GM12801 (cell line): Measurements from ENCODE around the gene CDH11.

Source experiments
- TF ChIP-seq, protein P1 (sequence below): IDR thresholded peaks from one replicate; pipeline ENCODE4 v1.5.1; 2011; ENCODE audit warnings: control low read depth; ENCODE audit not compliant: insufficient read length; ENCODE audit errors: extremely low read depth

The CDH11 gene

DNA sequence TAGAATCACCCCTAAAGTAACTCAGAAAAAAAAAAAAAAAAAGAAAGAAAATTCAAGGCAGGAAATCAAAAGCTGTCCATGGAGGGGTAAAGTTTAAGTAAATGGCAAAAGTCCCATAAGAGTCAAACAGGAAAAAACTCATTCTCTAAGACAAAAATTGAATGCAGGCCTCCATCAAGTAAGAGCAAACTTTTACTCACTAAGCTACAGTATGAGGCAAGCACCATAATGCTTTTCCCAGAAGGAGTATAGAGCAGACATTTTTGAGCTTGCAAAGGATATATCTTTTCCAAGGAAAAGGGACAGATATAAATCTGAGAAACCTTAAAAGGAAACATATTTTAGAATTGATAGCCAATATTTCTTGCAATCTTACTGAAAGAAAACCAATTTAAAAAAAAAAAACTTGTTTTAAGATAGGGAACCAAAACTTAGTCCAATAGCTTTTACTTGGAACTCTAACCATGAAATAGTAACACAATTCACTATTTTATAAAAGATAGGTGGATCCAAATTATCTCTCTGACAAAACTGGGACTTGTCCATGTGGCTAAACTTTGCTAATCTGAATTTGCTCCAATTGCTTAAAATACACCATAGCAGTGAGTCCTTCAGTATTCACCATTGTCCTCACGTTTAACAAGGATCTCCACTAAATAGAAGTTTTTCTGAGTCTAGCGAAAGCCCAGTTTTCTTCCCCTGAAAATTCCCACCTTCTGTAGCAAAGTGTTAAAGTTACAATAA lies 99.8 kb downstream of the CDH11 start:
- TF ChIP-seq, protein P1, sequence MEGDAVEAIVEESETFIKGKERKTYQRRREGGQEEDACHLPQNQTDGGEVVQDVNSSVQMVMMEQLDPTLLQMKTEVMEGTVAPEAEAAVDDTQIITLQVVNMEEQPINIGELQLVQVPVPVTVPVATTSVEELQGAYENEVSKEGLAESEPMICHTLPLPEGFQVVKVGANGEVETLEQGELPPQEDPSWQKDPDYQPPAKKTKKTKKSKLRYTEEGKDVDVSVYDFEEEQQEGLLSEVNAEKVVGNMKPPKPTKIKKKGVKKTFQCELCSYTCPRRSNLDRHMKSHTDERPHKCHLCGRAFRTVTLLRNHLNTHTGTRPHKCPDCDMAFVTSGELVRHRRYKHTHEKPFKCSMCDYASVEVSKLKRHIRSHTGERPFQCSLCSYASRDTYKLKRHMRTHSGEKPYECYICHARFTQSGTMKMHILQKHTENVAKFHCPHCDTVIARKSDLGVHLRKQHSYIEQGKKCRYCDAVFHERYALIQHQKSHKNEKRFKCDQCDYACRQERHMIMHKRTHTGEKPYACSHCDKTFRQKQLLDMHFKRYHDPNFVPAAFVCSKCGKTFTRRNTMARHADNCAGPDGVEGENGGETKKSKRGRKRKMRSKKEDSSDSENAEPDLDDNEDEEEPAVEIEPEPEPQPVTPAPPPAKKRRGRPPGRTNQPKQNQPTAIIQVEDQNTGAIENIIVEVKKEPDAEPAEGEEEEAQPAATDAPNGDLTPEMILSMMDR = no peak

DNA sequence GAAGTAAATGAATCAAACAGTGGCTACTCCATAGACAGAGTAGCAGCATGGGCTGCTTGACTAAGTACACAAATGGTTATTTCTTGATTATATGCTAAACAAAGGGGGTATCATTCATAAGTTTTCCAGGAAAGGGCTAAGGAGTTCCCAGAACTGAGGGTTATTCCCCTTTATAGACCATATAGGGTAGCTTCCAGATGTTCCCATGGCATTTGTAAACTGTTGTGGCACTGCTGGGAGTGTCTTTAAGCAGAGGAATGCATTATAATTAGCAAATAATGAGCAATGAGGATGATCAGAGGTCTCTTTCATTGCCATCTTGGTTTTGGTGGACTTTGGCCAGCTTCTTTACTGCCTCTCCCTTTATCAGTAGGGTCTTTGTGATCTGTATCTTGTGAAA lies 105.1 kb downstream of the CDH11 start:
- TF ChIP-seq, protein P1 = no peak

DNA sequence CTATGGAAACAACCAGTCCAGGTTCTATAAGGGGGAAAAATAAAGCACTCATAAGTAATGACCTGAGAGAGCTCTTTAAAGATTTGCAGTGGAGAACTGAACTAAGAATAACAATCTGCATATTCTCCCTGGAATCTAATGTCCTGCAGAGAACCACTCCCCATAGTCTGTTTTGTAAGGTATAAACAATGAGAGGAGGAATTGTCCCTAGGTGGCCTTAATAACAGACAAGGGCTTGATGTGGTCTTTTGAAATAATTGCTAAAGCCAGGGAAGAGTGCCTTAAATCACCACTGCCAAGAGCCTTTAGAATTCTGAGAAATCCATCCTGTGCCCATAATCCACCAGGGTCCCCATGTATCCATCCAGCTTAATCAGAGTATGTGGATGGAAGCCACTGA lies 106.3 kb downstream of the CDH11 start:
- TF ChIP-seq, protein P1 = no peak

DNA sequence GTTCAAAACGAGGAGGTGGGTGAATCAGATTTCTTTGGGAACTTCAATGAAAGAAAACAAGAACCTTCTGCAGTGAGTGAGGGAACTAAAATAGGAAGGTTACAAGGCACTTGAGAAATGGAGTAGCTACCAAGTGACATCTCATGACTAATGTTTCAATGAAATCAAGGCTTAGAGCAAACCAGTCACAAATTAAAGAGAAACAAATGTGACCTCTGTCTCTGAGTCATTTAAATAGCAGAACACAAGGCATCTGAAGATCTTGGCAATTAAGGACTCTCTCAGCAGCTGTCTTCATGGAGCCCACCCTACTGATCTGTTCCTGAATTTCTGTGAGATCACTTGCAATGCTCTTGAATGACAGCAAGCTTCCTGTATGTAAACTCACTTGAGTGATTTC lies 109.5 kb downstream of the CDH11 start:
- TF ChIP-seq, protein P1 = no peak

DNA sequence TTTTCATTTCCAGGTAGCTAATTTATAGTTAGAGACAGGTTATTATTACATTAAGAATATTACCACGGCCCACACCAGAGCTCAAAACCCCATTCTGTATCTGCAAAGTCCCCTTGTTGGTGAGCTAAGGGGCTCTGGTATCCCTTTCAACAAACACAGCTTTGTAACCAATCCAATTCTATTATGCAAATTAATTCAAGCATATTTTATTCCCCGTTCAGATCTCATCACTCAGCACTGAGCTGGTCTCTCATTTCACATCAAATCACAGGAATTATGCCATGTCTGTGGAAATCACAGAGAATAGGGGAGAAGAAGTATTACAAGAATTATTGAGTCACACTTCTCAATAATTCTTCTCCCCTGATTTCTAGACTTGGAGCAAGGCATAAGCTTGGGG lies 111.7 kb downstream of the CDH11 start:
- TF ChIP-seq, protein P1 = no peak

DNA sequence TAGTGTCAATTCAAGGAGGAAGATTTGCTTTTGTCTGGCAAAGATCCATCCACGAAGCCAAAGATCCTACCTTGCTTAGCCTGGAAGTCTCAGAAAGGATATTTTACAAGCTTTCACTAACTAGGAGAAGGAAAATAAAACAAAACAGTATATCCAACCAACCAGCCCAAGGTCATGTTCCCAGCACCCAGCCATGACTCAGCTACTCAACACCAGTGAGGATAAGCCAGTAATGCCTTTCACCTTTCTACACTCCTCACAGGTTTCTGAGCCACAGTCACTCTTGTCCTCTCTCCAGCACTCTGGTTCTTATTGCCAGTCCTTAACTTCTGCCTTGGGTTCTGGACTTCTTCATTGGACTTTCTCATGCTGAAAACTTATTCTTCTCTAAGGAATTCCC lies 116.2 kb downstream of the CDH11 start:
- TF ChIP-seq, protein P1 = no peak

DNA sequence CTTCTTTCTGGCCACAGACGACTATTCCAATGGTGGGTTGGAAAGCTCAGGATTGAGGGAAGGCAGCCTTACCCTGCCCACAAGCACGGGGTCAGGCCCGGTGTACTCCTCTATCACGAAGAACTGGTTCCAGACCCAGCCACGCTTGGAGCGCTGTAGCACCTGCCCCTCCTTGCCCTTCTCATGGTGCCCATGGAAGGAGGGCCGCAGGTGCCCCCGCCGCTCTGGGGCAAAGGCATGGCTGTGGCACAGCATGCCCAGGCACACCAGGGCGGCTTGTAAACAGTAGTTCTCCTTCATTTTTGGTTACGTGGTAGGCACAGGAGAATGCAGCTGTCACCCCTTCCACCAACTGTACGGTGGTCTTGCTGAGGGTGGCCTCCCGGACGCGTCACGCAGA lies 117.3 kb downstream of the CDH11 start:
- TF ChIP-seq, protein P1 = no peak

DNA sequence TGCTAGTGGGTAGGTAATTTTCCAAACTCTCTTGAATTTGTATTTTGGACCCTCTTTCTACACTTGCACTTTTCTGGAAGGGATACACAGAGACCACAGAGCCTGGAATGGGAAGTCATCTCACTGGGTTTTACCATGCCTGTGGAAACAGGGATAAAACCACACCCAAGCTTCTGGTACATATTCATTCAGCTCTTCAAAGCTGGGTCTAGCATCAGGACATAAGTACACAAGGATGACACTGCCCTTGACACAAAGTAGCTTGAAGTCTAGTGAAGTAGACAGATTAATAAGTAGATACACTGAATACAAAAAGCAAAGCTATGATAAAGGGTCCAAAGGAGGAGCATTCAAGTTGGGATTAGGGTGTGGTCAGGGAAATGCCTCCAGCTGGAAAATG lies 118.2 kb downstream of the CDH11 start:
- TF ChIP-seq, protein P1 = no peak
